ENCODE data around the gene MRAS.

MRAS gene

GRCh38 chr3:138331143-138331894, 17.1 kb upstream of the MRAS start:
- no peak overlapping the region for H3K4me3 ChIP-seq (replicated peaks; ENCODE audit: low read depth, low read length)
- H3K27me3 ChIP-seq (replicated peaks; ENCODE audit: control insufficient read depth, insufficient read depth, low read length), result 0 out of 2 replicates have a peak, but pooled peaks cover 1% of the 10 kb centered on the region
- DNase-seq (ENCODE audit: extremely low read depth, insufficient read length), result no peak
- H3K36me3 ChIP-seq (ENCODE audit: control insufficient read depth, insufficient read depth, low read length), result no peaks in the 10 kb centered on the region
- no peak for TF ChIP-seq CTCF (IDR thresholded peaks at IDR 0.05; ENCODE audit: insufficient read depth, low read length, poor library complexity, severe bottlenecking)

- H3K36me3 ChIP-seq (ENCODE audit: control insufficient read depth, insufficient read depth, low read length), result no peaks in the 10 kb centered on the region
- H3K27me3 ChIP-seq (replicated peaks; ENCODE audit: control insufficient read depth, insufficient read depth, low read length), result 0 out of 2 replicates have a peak, but pooled peaks cover 1% of the 10 kb centered on the region
- H3K4me3 ChIP-seq (replicated peaks; ENCODE audit: low read depth, low read length), result no peak overlapping the region
- no peak for DNase-seq (ENCODE audit: extremely low read depth, insufficient read length)
- TF ChIP-seq CTCF (IDR thresholded peaks at IDR 0.05; ENCODE audit: insufficient read depth, low read length, poor library complexity, severe bottlenecking), result peak; percentile 46
These were observed 15.8 kb upstream of the MRAS start for GRCh38 chr3:138332472-138333073.

- no peaks in the 10 kb centered on the region for H3K36me3 ChIP-seq (ENCODE audit: control insufficient read depth, insufficient read depth, low read length)
- no peak for TF ChIP-seq CTCF (IDR thresholded peaks at IDR 0.05; ENCODE audit: insufficient read depth, low read length, poor library complexity, severe bottlenecking)
- H3K4me3 ChIP-seq (replicated peaks; ENCODE audit: low read depth, low read length), result no peak overlapping the region
- DNase-seq (ENCODE audit: extremely low read depth, insufficient read length), result no peak
- H3K27me3 ChIP-seq (replicated peaks; ENCODE audit: control insufficient read depth, insufficient read depth, low read length), result 0 out of 2 replicates have a peak, but pooled peaks cover 1% of the 10 kb centered on the region
These were observed 13.8 kb upstream of the MRAS start for GRCh38 chr3:138334608-138335007.

GRCh38 chr3:138336454-138336999, 11.9 kb upstream of the MRAS start:
- DNase-seq (ENCODE audit: extremely low read depth, insufficient read length), result no peak
- Histone ChIP-seq H3K27me3 (replicated peaks; ENCODE audit: control insufficient read depth, insufficient read depth, low read length) (no peaks in the 10 kb centered on the region), H3K36me3 (ENCODE audit: control insufficient read depth, insufficient read depth, low read length) (no peaks in the 10 kb centered on the region), H3K4me3 (replicated peaks; ENCODE audit: low read depth, low read length) (no peak overlapping the region)
- TF ChIP-seq CTCF (IDR thresholded peaks at IDR 0.05; ENCODE audit: insufficient read depth, low read length, poor library complexity, severe bottlenecking), result no peak

- no peak for TF ChIP-seq CTCF (IDR thresholded peaks at IDR 0.05; ENCODE audit: insufficient read depth, low read length, poor library complexity, severe bottlenecking)
- no peak for DNase-seq (ENCODE audit: extremely low read depth, insufficient read length)
These were observed 10.1 kb upstream of the MRAS start for GRCh38 chr3:138338244-138338643.

More at GRCh38 chr3:138338244-138338643, 10.1 kb upstream of the MRAS start:
- Histone ChIP-seq H3K36me3 (ENCODE audit: control insufficient read depth, insufficient read depth, low read length) (no peaks in the 10 kb centered on the region), H3K27me3 (replicated peaks; ENCODE audit: control insufficient read depth, insufficient read depth, low read length) (no peaks in the 10 kb centered on the region), H3K4me3 (replicated peaks; ENCODE audit: low read depth, low read length) (no peak overlapping the region)

Data from GM06990 (cell line).